ENCODE measurements around the gene PFKP. TPM values are rescaled to one million over a fixed set of nuclear protein-coding genes. Genes with fewer than 3 reads are reported as not detected.

The PFKP gene
- total RNA-seq, 2 donors from 2014 or later = 55.2 to 119 TPM

DNA sequence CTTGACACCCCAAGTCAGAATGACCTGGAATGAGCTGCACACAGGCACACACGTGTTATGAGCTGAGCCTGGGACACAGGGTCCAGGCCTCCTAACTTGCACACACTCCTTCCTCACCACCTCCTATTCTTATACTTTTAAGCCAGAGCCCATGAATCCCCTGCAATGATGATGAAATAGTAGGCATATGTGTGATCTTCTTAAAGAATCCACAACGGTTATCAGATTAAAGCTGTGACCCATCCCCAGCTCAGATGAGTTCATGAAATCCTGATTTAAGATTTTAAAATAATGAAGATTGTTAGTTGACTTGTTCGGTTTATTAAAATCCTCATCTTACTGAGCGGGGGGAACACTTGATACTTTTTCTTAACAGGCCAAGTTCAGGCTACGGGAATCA is 66.6 kb downstream of the PFKP start:
- peaks cover 78% of the 10 kb centered on the region for H3K36me3 ChIP-seq
- no peak for DNase-seq (ENCODE audit: low spot score)
- H3K4me3 ChIP-seq = no peak overlapping the region
- H3K9me3 ChIP-seq = no peaks in the 10 kb centered on the region
- TF ChIP-seq, protein P1, sequence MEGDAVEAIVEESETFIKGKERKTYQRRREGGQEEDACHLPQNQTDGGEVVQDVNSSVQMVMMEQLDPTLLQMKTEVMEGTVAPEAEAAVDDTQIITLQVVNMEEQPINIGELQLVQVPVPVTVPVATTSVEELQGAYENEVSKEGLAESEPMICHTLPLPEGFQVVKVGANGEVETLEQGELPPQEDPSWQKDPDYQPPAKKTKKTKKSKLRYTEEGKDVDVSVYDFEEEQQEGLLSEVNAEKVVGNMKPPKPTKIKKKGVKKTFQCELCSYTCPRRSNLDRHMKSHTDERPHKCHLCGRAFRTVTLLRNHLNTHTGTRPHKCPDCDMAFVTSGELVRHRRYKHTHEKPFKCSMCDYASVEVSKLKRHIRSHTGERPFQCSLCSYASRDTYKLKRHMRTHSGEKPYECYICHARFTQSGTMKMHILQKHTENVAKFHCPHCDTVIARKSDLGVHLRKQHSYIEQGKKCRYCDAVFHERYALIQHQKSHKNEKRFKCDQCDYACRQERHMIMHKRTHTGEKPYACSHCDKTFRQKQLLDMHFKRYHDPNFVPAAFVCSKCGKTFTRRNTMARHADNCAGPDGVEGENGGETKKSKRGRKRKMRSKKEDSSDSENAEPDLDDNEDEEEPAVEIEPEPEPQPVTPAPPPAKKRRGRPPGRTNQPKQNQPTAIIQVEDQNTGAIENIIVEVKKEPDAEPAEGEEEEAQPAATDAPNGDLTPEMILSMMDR (IDR thresholded peaks at IDR 0.05) = no peak
- H3K4me1 ChIP-seq = peaks cover 0 to 22% of the 10 kb centered on the region in 2 donors
- no peak overlapping the region for H3K27ac ChIP-seq
- H3K27me3 ChIP-seq = no peaks in the 10 kb centered on the region

DNA sequence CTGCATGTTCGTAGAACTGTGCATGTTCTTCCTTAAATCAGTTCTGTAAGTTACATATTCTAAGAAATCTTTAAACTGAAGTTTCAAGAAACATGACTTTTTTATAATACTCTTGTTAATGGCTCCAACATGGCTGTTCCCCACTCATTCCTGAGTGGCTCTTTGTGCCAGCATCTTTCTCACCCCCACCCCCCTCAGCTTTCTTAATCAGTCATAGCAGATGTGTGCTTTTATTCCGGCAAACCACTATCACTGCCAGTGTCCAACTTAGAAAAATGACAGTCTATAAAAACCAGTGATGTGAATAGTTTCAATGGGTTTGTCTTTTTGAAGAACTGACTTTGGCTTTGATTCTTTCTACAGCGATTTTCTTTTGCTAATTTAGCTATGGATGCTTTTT is 67.7 kb downstream of the PFKP start:
- Histone ChIP-seq H3K4me3 (no peak overlapping the region), H3K27me3 (no peaks in the 10 kb centered on the region), H3K9me3 (no peaks in the 10 kb centered on the region), H3K27ac (no peak overlapping the region), H3K36me3 (peaks cover 85% of the 10 kb centered on the region), H3K4me1 (peaks cover 0 to 23% of the 10 kb centered on the region in 2 donors)
- DNase-seq (ENCODE audit: low spot score) = no peak
- TF ChIP-seq, protein P1 (IDR thresholded peaks at IDR 0.05) = no peak

DNA sequence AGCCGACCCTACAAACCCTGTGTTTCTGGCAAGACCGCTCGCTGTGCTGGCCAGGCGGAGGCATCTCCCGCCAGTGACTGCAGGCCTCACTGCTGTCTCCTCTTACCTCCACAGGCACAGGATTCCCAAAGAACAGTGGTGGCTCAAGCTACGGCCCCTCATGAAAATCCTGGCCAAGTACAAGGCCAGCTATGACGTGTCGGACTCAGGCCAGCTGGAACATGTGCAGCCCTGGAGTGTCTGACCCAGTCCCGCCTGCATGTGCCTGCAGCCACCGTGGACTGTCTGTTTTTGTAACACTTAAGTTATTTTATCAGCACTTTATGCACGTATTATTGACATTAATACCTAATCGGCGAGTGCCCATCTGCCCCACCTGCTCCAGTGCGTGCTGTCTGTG is 69.0 kb downstream of the PFKP start:
- peak; percentile 85 for DNase-seq (ENCODE audit: low spot score)
- Histone ChIP-seq H3K4me3 (no peak overlapping the region), H3K4me1 (peaks cover 0 to 32% of the 10 kb centered on the region in 2 donors), H3K27me3 (no peaks in the 10 kb centered on the region), H3K27ac (peak overlapping the region; percentile 61 to 80), H3K9me3 (no peaks in the 10 kb centered on the region), H3K36me3 (peaks cover 95% of the 10 kb centered on the region)
- TF ChIP-seq, protein P1 (IDR thresholded peaks at IDR 0.05) = no peak

DNA sequence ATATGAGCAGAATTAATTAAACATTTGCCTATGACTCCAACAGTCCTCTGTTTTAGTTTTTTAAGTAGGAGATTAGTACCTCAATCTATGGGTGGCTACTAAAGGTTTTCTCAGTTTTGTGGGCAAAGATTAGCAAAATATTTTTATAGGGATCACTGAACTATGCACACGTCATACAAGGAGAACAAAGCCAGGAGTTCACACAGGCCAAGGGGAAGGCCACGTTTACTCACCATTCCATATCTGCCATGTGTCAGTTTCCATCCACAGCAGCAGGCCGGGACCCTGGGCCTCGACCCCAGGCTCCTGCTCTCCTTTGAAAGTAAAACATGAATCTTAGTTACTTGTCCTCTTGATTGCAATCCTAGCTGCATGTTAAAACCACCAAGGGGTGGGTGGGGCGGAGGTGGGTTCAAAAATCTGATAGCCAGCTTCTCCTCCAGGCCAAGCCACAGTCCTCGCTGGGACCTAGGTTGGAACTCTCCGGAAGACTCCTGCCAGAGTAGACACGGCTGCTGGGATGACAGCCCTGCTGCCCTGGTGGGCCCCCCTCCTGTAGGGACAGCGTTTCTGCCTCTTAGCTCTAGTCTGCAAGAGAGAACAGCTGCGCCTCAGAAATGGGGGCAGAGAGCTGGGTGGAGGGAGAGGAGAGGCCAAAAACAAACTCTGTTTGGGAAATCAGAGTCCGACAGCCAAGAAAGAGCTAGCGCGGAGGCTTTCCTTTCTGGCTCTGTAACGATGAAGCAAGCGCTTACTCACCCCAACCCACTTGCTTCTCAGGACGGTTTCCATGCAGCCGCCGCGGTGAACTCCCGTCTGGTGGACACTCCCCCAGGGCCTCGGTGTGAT is 69.6 kb downstream of the PFKP start:
- Histone ChIP-seq H3K27me3 (no peaks in the 10 kb centered on the region), H3K4me3 (no peak overlapping the region), H3K27ac (peak overlapping the region; percentile 61 to 80), H3K9me3 (no peaks in the 10 kb centered on the region), H3K4me1 (peaks cover 0 to 32% of the 10 kb centered on the region in 2 donors), H3K36me3 (peaks cover 99% of the 10 kb centered on the region)
- TF ChIP-seq, protein P1 (IDR thresholded peaks at IDR 0.05) = no peak
- peak; percentile 90 for DNase-seq (ENCODE audit: low spot score)

DNA sequence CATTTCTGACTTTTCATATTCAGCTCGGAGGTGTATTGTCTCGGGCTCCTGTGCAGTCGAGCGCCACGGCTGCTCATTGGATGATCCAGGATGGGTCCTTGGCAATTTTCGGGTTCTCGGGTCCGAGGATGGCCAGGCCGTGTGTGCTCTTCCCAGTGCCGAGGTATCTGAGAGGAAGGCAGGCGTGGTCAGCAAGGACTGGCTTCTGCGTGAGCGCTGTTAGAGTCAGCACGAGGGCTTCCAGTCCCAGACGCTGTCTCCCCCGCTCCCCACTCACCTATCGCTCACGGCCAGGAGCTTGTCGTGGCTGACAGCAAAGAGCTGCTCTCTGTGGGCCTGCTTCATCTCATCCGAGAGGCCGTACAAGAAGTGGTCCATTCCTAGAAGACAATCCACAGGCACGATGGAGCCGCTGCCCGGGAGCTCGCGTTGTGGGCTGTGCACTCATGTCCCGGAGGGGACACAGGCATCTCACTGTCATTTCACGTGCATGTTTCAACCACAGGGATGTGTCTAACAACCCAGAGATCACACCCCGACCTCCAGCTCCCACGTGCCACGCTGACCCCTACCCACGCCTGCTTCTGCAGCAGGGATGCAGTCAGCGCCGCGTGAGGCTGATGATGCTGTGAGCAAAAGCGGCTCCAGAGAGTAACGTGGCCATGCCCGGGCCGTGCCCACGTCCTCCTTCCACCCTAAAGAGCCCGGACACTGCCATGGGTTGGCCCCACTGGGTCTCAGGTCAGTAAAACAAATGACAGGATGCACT is 70.8 kb downstream of the PFKP start:
- TF ChIP-seq, protein P1 (IDR thresholded peaks at IDR 0.05) = no peak
- no peaks in the 10 kb centered on the region for H3K27me3 ChIP-seq
- peaks cover 99% of the 10 kb centered on the region for H3K36me3 ChIP-seq
- no peak overlapping the region for H3K4me3 ChIP-seq
- DNase-seq (ENCODE audit: low spot score) = no peak
- H3K4me1 ChIP-seq = peaks cover 0 to 32% of the 10 kb centered on the region in 2 donors
- H3K27ac ChIP-seq = peak overlapping the region; percentile 61 to 80
- no peaks in the 10 kb centered on the region for H3K9me3 ChIP-seq

Data from right atrium auricular region (tissue), 2 donors.